NT2/D1 (cell line): ENCODE measurements around the gene CTSH.

ENCODE experiments used
- SUZ12 ChIP-seq: IDR thresholded peaks from 2 replicates; pipeline ENCODE4 v1.6.1; 2011; ENCODE audit not compliant: insufficient read length, insufficient read depth; ENCODE audit errors: extremely low read depth
- YY1 ChIP-seq: IDR thresholded peaks from 2 replicates; pipeline ENCODE4 v1.6.1; 2011; ENCODE audit not compliant: insufficient read length, insufficient read depth
- ZNF274 ChIP-seq: IDR thresholded peaks from 2 replicates; pipeline ENCODE4 v1.6.1; 2011; ENCODE audit warnings: mild to moderate bottlenecking, low read depth, low read length

DNA sequence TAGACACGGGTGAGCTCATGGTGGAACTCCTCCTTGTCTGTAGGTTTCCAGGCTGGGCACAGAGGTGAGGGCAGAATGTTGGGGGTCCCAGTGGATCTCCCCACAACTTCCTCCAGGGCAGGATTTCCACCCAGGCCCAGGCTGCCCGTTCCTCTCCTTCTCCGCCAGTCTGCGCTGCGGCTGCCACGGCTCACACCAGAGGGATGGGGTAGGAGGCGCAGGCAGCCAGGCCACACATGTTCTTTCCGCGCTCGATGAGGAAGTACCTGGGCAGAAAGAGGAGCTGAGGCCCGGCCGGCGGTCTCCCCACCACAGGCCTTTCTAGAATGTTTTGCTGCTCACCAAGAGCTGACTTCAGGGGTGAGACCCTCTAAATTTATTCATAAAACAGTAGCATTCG, 22.9 kb downstream of the CTSH start:
- TF ChIP-seq YY1 (no peak), ZNF274 (no peak), SUZ12 (no peak)
